ENCODE data around the gene SRSF2. TPM values are rescaled to one million over a fixed set of nuclear protein-coding genes. Genes with fewer than 3 reads are reported as not detected.
A peak's percentile ranks its signal among the peaks of the same experiment; 100 is the strongest.

Gene SRSF2
- total and polyA plus RNA-seq, 9 of the 15 experiments (the other 6 are each of a cell fraction or from before 2014, with no cell fraction given): 161 to 583 (median 393) TPM

GRCh38 chr17:76695059-76695831, 41.9 kb downstream of the SRSF2 start:
- H3K4me1 ChIP-seq (replicated peaks in 1 of 2; ENCODE audit: control insufficient read depth in 2 of 2, insufficient read depth in 2 of 2, low read length in 2 of 2): peaks cover 15 to 22% of the 10 kb centered on the region in 2 experiments
- DNase-seq (ENCODE audit: extremely low read depth in 1 of 4, low spot score in 3 of 4) (no peak), FAIRE-seq (no peak), ATAC-seq (no peak)
- no peak overlapping the region for H3K9ac ChIP-seq (ENCODE audit: insufficient read depth in 1 of 2, low read depth in 2 of 2, low read length in 2 of 2)
- WGBS (ENCODE audit: insufficient coverage, low coverage, missing lambda C conversion rate): 55% methylated on average over 16 of the region's 16 CpGs
- H3K27me3 ChIP-seq (ENCODE audit: control insufficient read depth in 2 of 2, insufficient read depth in 2 of 2, low read length in 2 of 2): no peaks in the 10 kb centered on the region
- intact Hi-C loops (cut with micrococcal nuclease): no loop called here
- H3K79me2 ChIP-seq (ENCODE audit: control insufficient read depth, insufficient read depth, low read length): no peaks in the 10 kb centered on the region
- ChIA-PET CTCF (ENCODE audit: low intra/inter-chr PET ratio) (no interaction called here), POLR2A (interaction anchor here (0.6 to 2.4 kb wide), 5 partner anchors 12 to 147 kb away, joined by 3 to 10 read pairs (median 3); no protein-coding TSS in a partner anchor)
- no peak overlapping the region for H3K4me2 ChIP-seq (ENCODE audit: insufficient read depth, low read length)
- H3K4me3 ChIP-seq: no peak overlapping the region
- H3K9me1 ChIP-seq (ENCODE audit: control insufficient read depth, insufficient read depth, low read length): no peaks in the 10 kb centered on the region
- in situ Hi-C loops (cut with MboI): no loop called here
- H3K9me3 ChIP-seq (replicated peaks; ENCODE audit: control insufficient read depth, insufficient read depth, low read depth, low read length): no peaks in the 10 kb centered on the region
- no TSS peak for BruUV-seq (replicated peaks)
- H4K20me1 ChIP-seq (replicated peaks; ENCODE audit: control insufficient read depth, insufficient read depth, low read length): 0 out of 2 replicates have a peak, but pooled peaks cover 3% of the 10 kb centered on the region
- H3K36me3 ChIP-seq (ENCODE audit: control insufficient read depth, insufficient read depth, low read length): no peaks in the 10 kb centered on the region
- no peak overlapping the region for H2AFZ ChIP-seq (ENCODE audit: low read depth, low read length)
- H3K27ac ChIP-seq (ENCODE audit: extremely low read depth, low read depth, low read length): no peak overlapping the region
- TF ChIP-seq ZNF584 (CRISPR knock-in tag; IDR thresholded peaks at IDR 0.05; ENCODE audit: low read depth) (no peak), ZNF263 (CRISPR knock-in tag; IDR thresholded peaks at IDR 0.05; ENCODE audit: borderline replicate concordance) (no peak), ATF6 (CRISPR knock-in tag; IDR thresholded peaks at IDR 0.05) (no peak), ZNF124 (CRISPR knock-in tag; IDR thresholded peaks at IDR 0.05) (no peak), CBX2 (IDR thresholded peaks at IDR 0.05; ENCODE audit: insufficient read depth, low read length, poor library complexity, severe bottlenecking) (no peak), DEAF1 (CRISPR knock-in tag; IDR thresholded peaks at IDR 0.05) (no peak), PHF8 (IDR thresholded peaks at IDR 0.05; ENCODE audit: borderline replicate concordance, low read length) (no peak), UBTF (IDR thresholded peaks at IDR 0.05; ENCODE audit: borderline replicate concordance in 1 of 2, low read depth in 2 of 2, low read length in 2 of 2) (no peak), CAMTA2 (CRISPR knock-in tag; conservative IDR thresholded peaks at IDR 0.05) (no peak), BDP1 (IDR thresholded peaks at IDR 0.05; ENCODE audit: insufficient read depth, insufficient read length) (no peak), C11orf30 (IDR thresholded peaks at IDR 0.05; ENCODE audit: low read depth) (peak; percentile 54; the same call in 1 of the 2 replicates), ZNF75A (CRISPR knock-in tag; IDR thresholded peaks at IDR 0.05) (no peak), PATZ1 (CRISPR knock-in tag; IDR thresholded peaks at IDR 0.05; ENCODE audit: borderline replicate concordance) (no peak)

All from K562 (cell line).